Fibroblast of the aortic adventitia (primary cell): ENCODE data around the gene TNFRSF19. TPM values are rescaled to one million over a fixed set of nuclear protein-coding genes. Genes with fewer than 3 reads are reported as not detected.

ENCODE experiments used
- DNase-seq: peaks from one replicate; pipeline ENCODE4 v3.0.0-alpha.2; 2010; ENCODE audit warnings: low read depth
- H3K4me3 ChIP-seq: 2 replicates; pipeline ENCODE4 v1.5.1; 2011; ENCODE audit warnings: low read depth, mild to moderate bottlenecking, control low read depth, low read length, moderate library complexity
- total RNA-seq: library from RNA; depleted of rRNA; stranded (reverse); fragments of >200 nt; gene quantifications from 2 replicates; pipeline ENCODE4 v1.2.3, GENCODE V29; 2012; ENCODE audit warnings: low replicate concordance
- TF ChIP-seq, protein P1 (sequence below): IDR thresholded peaks from 2 replicates; pipeline ENCODE4 v1.5.1; 2011; ENCODE audit warnings: mild to moderate bottlenecking, low read length, control low read depth, inconsistent platforms; ENCODE audit not compliant: insufficient read depth

TNFRSF19 gene
- total RNA-seq, 1 donor, result 7.3 TPM

DNA sequence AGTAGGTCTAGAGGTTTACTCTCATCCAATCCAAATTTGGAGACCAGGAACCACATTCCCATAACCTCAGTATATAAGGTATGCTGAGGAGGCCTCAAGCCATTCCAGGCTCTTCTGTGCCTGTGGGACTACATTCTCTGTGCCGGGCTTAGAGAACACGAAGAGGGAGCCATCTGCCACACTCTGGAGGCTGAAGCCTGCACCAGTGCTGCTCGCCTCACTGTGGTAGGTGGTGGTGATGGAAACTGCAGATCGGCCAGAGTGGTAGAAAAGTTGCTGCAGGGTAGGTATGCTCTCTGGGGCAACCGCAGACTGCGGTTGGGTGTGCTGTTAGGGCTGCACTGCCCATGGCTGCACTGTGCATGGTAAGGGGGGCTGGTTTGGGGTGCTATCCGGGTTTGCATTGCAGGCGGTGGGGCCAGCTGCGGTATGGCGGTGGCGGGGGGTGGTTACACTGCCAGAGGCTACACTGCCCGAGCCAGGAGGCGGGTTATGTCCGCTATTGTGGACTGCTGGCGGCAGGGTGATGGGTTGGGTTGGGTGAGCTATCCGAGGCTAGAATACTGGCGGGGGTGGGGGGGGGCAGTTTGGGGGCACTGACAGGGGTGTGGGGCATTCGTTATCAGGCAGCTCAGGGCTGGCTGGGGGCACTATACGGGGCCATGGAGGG is 145.0 kb downstream of the TNFRSF19 start:
- TF ChIP-seq, protein P1, sequence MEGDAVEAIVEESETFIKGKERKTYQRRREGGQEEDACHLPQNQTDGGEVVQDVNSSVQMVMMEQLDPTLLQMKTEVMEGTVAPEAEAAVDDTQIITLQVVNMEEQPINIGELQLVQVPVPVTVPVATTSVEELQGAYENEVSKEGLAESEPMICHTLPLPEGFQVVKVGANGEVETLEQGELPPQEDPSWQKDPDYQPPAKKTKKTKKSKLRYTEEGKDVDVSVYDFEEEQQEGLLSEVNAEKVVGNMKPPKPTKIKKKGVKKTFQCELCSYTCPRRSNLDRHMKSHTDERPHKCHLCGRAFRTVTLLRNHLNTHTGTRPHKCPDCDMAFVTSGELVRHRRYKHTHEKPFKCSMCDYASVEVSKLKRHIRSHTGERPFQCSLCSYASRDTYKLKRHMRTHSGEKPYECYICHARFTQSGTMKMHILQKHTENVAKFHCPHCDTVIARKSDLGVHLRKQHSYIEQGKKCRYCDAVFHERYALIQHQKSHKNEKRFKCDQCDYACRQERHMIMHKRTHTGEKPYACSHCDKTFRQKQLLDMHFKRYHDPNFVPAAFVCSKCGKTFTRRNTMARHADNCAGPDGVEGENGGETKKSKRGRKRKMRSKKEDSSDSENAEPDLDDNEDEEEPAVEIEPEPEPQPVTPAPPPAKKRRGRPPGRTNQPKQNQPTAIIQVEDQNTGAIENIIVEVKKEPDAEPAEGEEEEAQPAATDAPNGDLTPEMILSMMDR, result no peak
- no peak for DNase-seq
- no peak overlapping the region for H3K4me3 ChIP-seq

DNA sequence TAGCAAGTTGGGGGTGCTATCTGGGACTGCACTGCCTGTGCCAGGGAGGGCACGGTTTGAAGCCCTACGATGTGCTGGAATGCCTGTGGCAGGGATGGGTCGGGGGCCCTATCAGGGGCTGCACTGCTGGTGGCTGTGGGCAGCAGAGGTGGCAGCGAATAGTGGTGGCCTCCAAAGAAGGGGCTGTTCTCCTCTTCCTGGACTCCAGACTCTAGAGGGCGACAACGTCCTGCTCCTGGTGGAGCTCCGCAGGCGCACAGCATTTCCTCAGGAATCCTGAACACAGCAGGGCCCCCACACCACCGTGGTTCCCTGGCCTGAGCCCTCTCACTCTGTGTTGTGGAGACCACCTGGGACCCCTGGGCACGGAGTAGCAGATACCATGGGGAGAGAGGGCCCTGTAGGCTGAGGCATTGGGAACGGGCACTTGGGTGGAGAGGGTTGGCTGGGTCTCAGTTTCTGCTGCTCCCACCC is 145.6 kb downstream of the TNFRSF19 start:
- TF ChIP-seq, protein P1, result peak; percentile 27
- no peak for DNase-seq
- H3K4me3 ChIP-seq, result no peak overlapping the region

DNA sequence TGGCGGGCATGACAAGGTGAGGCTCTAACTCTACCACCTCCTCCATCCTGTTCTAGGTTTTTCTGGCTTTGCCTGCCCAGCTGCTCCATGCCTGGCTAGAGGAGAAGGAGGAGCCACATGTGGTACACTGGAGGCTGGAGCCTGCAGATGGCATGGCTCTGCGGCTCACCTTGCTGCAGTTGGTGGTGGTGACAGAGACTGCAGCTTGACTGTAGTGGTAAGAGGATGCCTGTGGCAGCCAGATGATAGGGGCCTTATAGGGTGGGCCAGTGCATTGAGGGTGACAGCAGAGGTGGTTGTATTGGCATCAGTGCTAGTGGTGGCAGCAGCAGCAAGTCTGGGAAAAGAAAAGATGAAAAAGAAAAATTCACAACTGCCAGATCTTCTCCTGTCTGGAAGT is 146.2 kb downstream of the TNFRSF19 start:
- no peak overlapping the region for H3K4me3 ChIP-seq
- DNase-seq, result no peak
- TF ChIP-seq, protein P1, result no peak

DNA sequence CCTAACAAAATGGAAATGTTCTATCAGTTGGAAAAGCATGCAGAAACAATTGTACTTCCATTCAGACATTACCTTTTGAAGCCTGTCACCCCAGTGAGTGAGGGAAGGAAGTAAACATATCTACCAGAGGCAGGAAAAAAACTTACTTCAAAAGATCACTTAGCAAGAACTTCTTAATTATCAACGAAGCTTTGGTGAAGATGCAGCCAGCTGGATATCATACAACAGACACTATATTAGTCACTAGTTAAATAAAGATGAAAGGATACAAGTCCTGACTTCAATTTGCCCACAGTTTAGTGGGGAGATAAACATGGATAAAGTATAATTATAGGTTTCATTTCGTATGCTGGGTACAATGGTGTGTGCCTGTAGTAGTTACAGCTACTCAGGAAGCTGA is 148.8 kb downstream of the TNFRSF19 start:
- TF ChIP-seq, protein P1, result no peak
- H3K4me3 ChIP-seq, result no peak overlapping the region
- no peak for DNase-seq

DNA sequence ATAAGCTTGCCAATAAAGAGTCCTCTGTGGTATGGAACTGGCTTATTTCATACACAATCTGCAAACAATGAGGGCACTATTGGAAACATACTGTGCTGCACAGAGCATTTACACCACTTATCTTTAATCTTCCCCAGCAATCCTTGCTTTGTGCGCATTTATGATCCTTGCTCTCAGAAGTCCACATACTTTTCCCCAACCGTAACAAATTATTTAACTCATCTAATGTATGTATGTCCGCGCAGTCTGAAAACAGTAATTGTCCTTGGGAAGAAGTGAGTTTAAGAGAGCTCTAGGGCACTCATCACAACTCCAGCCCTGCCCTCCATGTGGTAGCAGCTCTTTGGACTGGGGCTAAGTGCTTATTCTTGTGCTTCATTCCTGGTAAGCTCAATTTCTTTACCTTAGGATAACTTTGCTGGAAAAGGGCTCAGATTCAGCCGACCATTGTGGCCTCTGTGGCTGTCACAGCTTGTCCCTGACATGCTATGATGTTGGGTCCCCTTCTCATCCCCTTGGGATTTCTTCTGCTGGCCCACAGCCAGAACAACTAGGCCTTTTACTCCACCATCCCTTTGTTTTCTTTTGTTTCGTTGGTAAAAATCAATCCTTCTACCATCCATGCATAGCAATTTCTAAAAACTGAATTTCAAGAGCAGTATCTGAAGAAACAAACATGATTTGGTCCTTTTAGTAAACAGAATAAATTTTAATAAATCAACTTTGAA is 152.7 kb downstream of the TNFRSF19 start:
- no peak overlapping the region for H3K4me3 ChIP-seq
- no peak for DNase-seq
- TF ChIP-seq, protein P1, result no peak

DNA sequence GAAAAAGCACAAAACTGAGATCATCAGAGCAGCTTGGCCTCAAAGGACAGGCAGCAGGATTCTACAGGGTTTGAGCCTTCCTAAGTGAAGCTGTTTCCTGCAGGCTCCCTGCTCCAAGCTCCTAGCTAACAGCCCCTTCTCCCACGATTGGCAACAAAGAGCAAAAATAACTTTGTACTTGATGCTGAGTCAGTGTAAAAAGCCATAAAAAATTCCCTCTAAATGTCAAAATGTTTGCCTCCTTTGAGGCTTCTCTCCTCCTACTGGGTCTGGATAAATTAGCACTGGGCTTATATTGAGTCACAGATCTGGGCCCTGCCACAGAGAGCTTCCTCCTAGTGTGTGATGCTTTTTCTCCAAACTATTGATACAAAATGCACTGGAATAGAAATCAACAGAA is 153.3 kb downstream of the TNFRSF19 start:
- TF ChIP-seq, protein P1, result peak; percentile 13
- DNase-seq, result peak; percentile 70
- H3K4me3 ChIP-seq, result no peak overlapping the region
